HEK293 (cell line): Measurements from ENCODE around the gene SPTSSB.

Experiments used
- CTCF ChIA-PET: fragments of 350-600 bp; formaldehyde crosslinking; extraction: SDS; loops from one replicate; lab custom pipeline; 2021; ENCODE audit warnings: antibody characterized with exemption; lab: Yijun Ruan, JAX
- POLR2A ChIA-PET: fragments of 300-600 bp; formaldehyde crosslinking; extraction: SDS; loops from one replicate; lab custom pipeline; 2020; ENCODE audit warnings: antibody characterized with exemption, inconsistent platforms; lab: Yijun Ruan, JAX
- H3K27ac ChIP-seq: fragments of 200-500 bp; sonication (Bioruptor generic); 2 replicates; pipeline ENCODE4 v1.5.1; 2014; ENCODE audit warnings: low read depth, low read length, control low read depth, inconsistent platforms; ENCODE audit errors: extremely low read depth
- H3K36me3 ChIP-seq, 2 experiments: fragments of 200-500 bp in 1 of 2; sonication (Bioruptor generic) in 1 of 2; 1 replicate in 1 of 2; 2 replicates in 1 of 2; pipeline ENCODE4 v1.5.1; 2014 to 2017; ENCODE audit warnings: inconsistent platforms in 2 of 2, low read length in 2 of 2; ENCODE audit not compliant: control insufficient read depth in 2 of 2, insufficient read depth in 1 of 2
- H3K4me1 ChIP-seq: fragments of 200-500 bp; sonication (Bioruptor generic); 2 replicates; pipeline ENCODE4 v1.5.1; 2014; ENCODE audit warnings: mild to moderate bottlenecking, low read length, inconsistent platforms; ENCODE audit not compliant: control insufficient read depth, insufficient read depth
- H3K4me3 ChIP-seq: 2 replicates; pipeline ENCODE4 v1.5.1; 2011; ENCODE audit warnings: low read depth, mild to moderate bottlenecking, control low read depth, low read length, moderate library complexity
- H3K9me3 ChIP-seq: fragments of 200-500 bp; sonication (Bioruptor generic); 2 replicates; pipeline ENCODE4 v1.5.1; 2014; ENCODE audit warnings: low read depth, low read length, inconsistent platforms; ENCODE audit not compliant: control insufficient read depth, insufficient read depth
- CTCF ChIP-seq: fragments of 450-650 bp; formaldehyde crosslinking; IDR thresholded peaks from 2 replicates; pipeline ENCODE4 v1.5.1; 2016; ENCODE audit warnings: missing biosample characterization, missing genetic modification characterization
- FEZF1 ChIP-seq: fragments of 450-650 bp; formaldehyde crosslinking; IDR thresholded peaks from 2 replicates; pipeline ENCODE4 v1.5.1; 2016; ENCODE audit warnings: missing biosample characterization, missing genetic modification characterization
- HIC1 ChIP-seq: fragments of 450-650 bp; formaldehyde crosslinking; IDR thresholded peaks from 2 replicates; pipeline ENCODE4 v1.5.1; 2016; ENCODE audit warnings: missing biosample characterization, missing genetic modification characterization
- PATZ1 ChIP-seq: fragments of 450-650 bp; formaldehyde crosslinking; IDR thresholded peaks from 2 replicates; pipeline ENCODE4 v1.5.1; 2016; ENCODE audit warnings: missing biosample characterization, missing genetic modification characterization
- PRDM1 ChIP-seq: fragments of 450-650 bp; formaldehyde crosslinking; IDR thresholded peaks from 2 replicates; pipeline ENCODE4; 2016; ENCODE audit warnings: missing biosample characterization, missing genetic modification characterization
- ZBTB26 ChIP-seq: fragments of 450-650 bp; formaldehyde crosslinking; optimal IDR thresholded peaks from 2 replicates; pipeline ENCODE3; 2016; ENCODE audit warnings: missing biosample characterization, mild to moderate bottlenecking, missing genetic modification characterization
- ZNF146 ChIP-seq: fragments of 450-650 bp; formaldehyde crosslinking; IDR thresholded peaks from 2 replicates; pipeline ENCODE4 v1.5.1; 2016; ENCODE audit warnings: missing biosample characterization, missing genetic modification characterization
- ZNF148 ChIP-seq: fragments of 450-650 bp; formaldehyde crosslinking; IDR thresholded peaks from 2 replicates; pipeline ENCODE4 v1.5.0; 2017; ENCODE audit warnings: missing biosample characterization, missing genetic modification characterization, borderline replicate concordance
- ZNF214 ChIP-seq: fragments of 450-650 bp; formaldehyde crosslinking; IDR thresholded peaks from 2 replicates; pipeline ENCODE4 v1.5.1; 2017; ENCODE audit warnings: missing biosample characterization, mild to moderate bottlenecking, missing genetic modification characterization, borderline replicate concordance
- ZNF362 ChIP-seq: fragments of 450-650 bp; formaldehyde crosslinking; IDR thresholded peaks from 2 replicates; pipeline ENCODE4 v1.5.1; 2016; ENCODE audit warnings: missing biosample characterization, missing genetic modification characterization
- ZNF433 ChIP-seq: fragments of 450-650 bp; formaldehyde crosslinking; IDR thresholded peaks from 2 replicates; pipeline ENCODE4 v1.5.1; 2016; ENCODE audit warnings: missing biosample characterization, missing genetic modification characterization, low read depth
- ZNF555 ChIP-seq: fragments of 450-650 bp; formaldehyde crosslinking; conservative IDR thresholded peaks from 2 replicates; pipeline ENCODE4 v1.5.1; 2017; ENCODE audit warnings: missing biosample characterization, mild to moderate bottlenecking, missing genetic modification characterization, inconsistent platforms
- ZNF629 ChIP-seq: fragments of 450-650 bp; formaldehyde crosslinking; IDR thresholded peaks from 2 replicates; pipeline ENCODE4 v1.5.1; 2017; ENCODE audit warnings: missing biosample characterization, missing genetic modification characterization
- ZNF654 ChIP-seq: fragments of 450-650 bp; formaldehyde crosslinking; IDR thresholded peaks from 2 replicates; pipeline ENCODE4 v1.5.1; 2016; ENCODE audit warnings: low read depth, missing biosample characterization, missing genetic modification characterization
- ZNF777 ChIP-seq: fragments of 450-650 bp; formaldehyde crosslinking; IDR thresholded peaks from 2 replicates; pipeline ENCODE4 v1.5.1; 2017; ENCODE audit warnings: missing biosample characterization, missing genetic modification characterization, borderline replicate concordance
- ZSCAN30 ChIP-seq: fragments of 450-650 bp; IDR thresholded peaks from 2 replicates; pipeline ENCODE4 v1.5.1; 2018; ENCODE audit warnings: missing biosample characterization, mild to moderate bottlenecking, missing genetic modification characterization, moderate library complexity

Gene SPTSSB

GRCh38 chr3:161413127-161413854 is 42.0 kb upstream of the SPTSSB start (continued):
- TF ChIP-seq ZNF148 (tag by site-specific recombination), result no peak

- no peaks in the 10 kb centered on the region for H3K9me3 ChIP-seq
Measured at GRCh38 chr3:161412123-161412522, 40.8 kb upstream of the SPTSSB start.

GRCh38 chr3:161409858-161410257 is 38.5 kb upstream of the SPTSSB start:
- POLR2A ChIA-PET, result no interaction called here
- Histone ChIP-seq H3K4me3 (no peak overlapping the region), H3K36me3 (no peaks in the 10 kb centered on the region), H3K27ac (no peak overlapping the region), H3K9me3 (no peaks in the 10 kb centered on the region), H3K4me1 (no peaks in the 10 kb centered on the region)
- TF ChIP-seq ZNF433, result no peak
- no peak for TF ChIP-seq ZNF362
- TF ChIP-seq ZNF146 (tag by site-specific recombination), result no peak
- TF ChIP-seq PRDM1 (tag by site-specific recombination), result peak; percentile 75
- CTCF ChIA-PET, result interaction anchor here (0.5 to 1.4 kb wide), 6 partner anchors 12 to 1357 kb away, joined by 3 to 11 read pairs (median 4); no protein-coding TSS in a partner anchor

More at GRCh38 chr3:161412123-161412522, 40.8 kb upstream of the SPTSSB start:
- H3K4me1 ChIP-seq, result peaks cover 4% of the 10 kb centered on the region
- CTCF ChIA-PET, result interaction anchor here (1.2 to 1.6 kb wide), 2 partner anchors 8 to 137 kb away, joined by 4 read pairs; no protein-coding TSS in a partner anchor
- no peak for TF ChIP-seq ZNF777 (tag by site-specific recombination)
- TF ChIP-seq ZNF555 (tag by site-specific recombination), result no peak
- TF ChIP-seq HIC1 (tag by site-specific recombination), result no peak
- no peak for TF ChIP-seq ZNF214 (tag by site-specific recombination)
- no peak for TF ChIP-seq ZBTB26 (tag by site-specific recombination)
- TF ChIP-seq, all 188 proteins: peak for 0
- Histone ChIP-seq H3K36me3 (no peaks in the 10 kb centered on the region), H3K4me3 (no peak overlapping the region), H3K27ac (no peak overlapping the region)
- POLR2A ChIA-PET, result no interaction called here

GRCh38 chr3:161409069-161409468 is 37.8 kb upstream of the SPTSSB start:
- no peak overlapping the region for H3K27ac ChIP-seq
- no peaks in the 10 kb centered on the region for H3K4me1 ChIP-seq
- no peaks in the 10 kb centered on the region for H3K9me3 ChIP-seq
- H3K4me3 ChIP-seq, result no peak overlapping the region
- ChIA-PET POLR2A (no interaction called here), CTCF (interaction anchor here (0.6 to 1.4 kb wide), 11 partner anchors 11 to 1717 kb away, joined by 3 to 14 read pairs (median 3); partner anchors contain the start of gene SPTSSB)
- no peaks in the 10 kb centered on the region for H3K36me3 ChIP-seq
- TF ChIP-seq ZNF629 (no peak), PATZ1 (tag by site-specific recombination) (no peak), ZNF654 (tag by site-specific recombination) (peak; percentile 70), CTCF (tag by site-specific recombination) (peak; percentile 52; the same call in 1 of the 2 replicates), ZSCAN30 (0 out of 2 replicates have a peak, but pooled peaks have one; percentile 15), FEZF1 (tag by site-specific recombination) (peak; percentile 85)
